WTC11 (cell line): ENCODE results near the gene MEIKIN.

ENCODE experiments used
- ATF1 ChIP-seq: sonication (generic); formaldehyde crosslinking; IDR thresholded peaks from 2 replicates; pipeline ENCODE4 v1.8.1; 2023; ENCODE audit warnings: mild to moderate bottlenecking, moderate library complexity, missing genetic modification reagents
- ATF3 ChIP-seq: sonication (generic); formaldehyde crosslinking; conservative IDR thresholded peaks from 2 replicates; pipeline ENCODE4 v1.8.1; 2022; ENCODE audit warnings: mild to moderate bottlenecking, missing genetic modification reagents
- ATF6 ChIP-seq: sonication (generic); formaldehyde crosslinking; IDR thresholded peaks from 2 replicates; pipeline ENCODE4 v1.8.1; 2023; ENCODE audit warnings: mild to moderate bottlenecking, missing genetic modification reagents
- FOXK1 ChIP-seq: sonication (generic); formaldehyde crosslinking; IDR thresholded peaks from 2 replicates; pipeline ENCODE4 v1.8.0; 2022; ENCODE audit warnings: mild to moderate bottlenecking, moderate library complexity, missing genetic modification reagents
- GTF2I ChIP-seq: fragments of 250-450 bp; sonication (Bioruptor Pico); conservative IDR thresholded peaks from 2 replicates; pipeline ENCODE4 v1.4.0; 2021; ENCODE audit warnings: mild to moderate bottlenecking
- NR1H2 ChIP-seq: sonication (generic); formaldehyde crosslinking; IDR thresholded peaks from 2 replicates; pipeline ENCODE4 v1.9.0; 2021; ENCODE audit warnings: mild to moderate bottlenecking, moderate library complexity, missing genetic modification reagents
- ZNF232 ChIP-seq: sonication (generic); formaldehyde crosslinking; IDR thresholded peaks from 2 replicates; pipeline ENCODE4 v1.8.0; 2022; ENCODE audit warnings: mild to moderate bottlenecking, missing genetic modification reagents
- ZNF416 ChIP-seq: fragments of 250-450 bp; sonication (Bioruptor Pico); IDR thresholded peaks from 2 replicates; pipeline ENCODE4 v1.9.0; 2021; ENCODE audit warnings: mild to moderate bottlenecking, inconsistent platforms
- TF ChIP-seq, protein P1 (sequence below): fragments of 200-600 bp; IDR thresholded peaks from 2 replicates; pipeline ENCODE4 v1.8.0; 2022; ENCODE audit warnings: antibody characterized with exemption
- TF ChIP-seq, protein P2 (sequence below): sonication (generic); formaldehyde crosslinking; IDR thresholded peaks from 2 replicates; pipeline ENCODE4 v1.8.1; 2022; ENCODE audit warnings: missing genetic modification reagents, borderline replicate concordance
- TF ChIP-seq, protein P3 (sequence below): sonication (generic); formaldehyde crosslinking; IDR thresholded peaks from 2 replicates; pipeline ENCODE4 v1.8.1; 2023; ENCODE audit warnings: mild to moderate bottlenecking, missing genetic modification reagents
- TF ChIP-seq, protein P4 (sequence below): sonication (generic); formaldehyde crosslinking; IDR thresholded peaks from 2 replicates; pipeline ENCODE4 v1.8.0; 2022; ENCODE audit warnings: mild to moderate bottlenecking, missing genetic modification reagents
- TF ChIP-seq, protein P5 (sequence below): sonication (generic); formaldehyde crosslinking; IDR thresholded peaks from 2 replicates; pipeline ENCODE4 v1.8.1; 2023; ENCODE audit warnings: mild to moderate bottlenecking, missing genetic modification reagents, moderate library complexity

DNA sequence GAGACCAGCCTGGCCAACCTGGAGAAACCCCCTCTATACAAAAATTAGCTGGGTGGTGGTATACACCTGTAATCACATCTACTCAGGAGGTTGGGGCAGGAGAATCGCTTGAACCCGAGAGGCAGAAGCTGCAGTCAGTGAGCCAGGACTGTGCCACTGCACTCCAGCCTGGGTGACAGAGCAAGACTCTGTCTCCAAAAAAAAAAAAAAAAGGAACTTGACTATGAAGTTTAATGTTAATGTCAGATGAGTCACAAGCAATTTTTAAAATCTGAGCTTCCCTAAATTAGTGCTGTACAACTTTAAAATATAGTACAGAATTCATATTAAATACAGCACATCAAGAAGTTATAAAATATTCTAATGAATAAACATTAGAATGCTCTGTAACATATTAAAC lies 1.5 kb downstream of the MEIKIN start:
- TF ChIP-seq, protein P1, sequence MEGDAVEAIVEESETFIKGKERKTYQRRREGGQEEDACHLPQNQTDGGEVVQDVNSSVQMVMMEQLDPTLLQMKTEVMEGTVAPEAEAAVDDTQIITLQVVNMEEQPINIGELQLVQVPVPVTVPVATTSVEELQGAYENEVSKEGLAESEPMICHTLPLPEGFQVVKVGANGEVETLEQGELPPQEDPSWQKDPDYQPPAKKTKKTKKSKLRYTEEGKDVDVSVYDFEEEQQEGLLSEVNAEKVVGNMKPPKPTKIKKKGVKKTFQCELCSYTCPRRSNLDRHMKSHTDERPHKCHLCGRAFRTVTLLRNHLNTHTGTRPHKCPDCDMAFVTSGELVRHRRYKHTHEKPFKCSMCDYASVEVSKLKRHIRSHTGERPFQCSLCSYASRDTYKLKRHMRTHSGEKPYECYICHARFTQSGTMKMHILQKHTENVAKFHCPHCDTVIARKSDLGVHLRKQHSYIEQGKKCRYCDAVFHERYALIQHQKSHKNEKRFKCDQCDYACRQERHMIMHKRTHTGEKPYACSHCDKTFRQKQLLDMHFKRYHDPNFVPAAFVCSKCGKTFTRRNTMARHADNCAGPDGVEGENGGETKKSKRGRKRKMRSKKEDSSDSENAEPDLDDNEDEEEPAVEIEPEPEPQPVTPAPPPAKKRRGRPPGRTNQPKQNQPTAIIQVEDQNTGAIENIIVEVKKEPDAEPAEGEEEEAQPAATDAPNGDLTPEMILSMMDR: no peak
- TF ChIP-seq, protein P2, sequence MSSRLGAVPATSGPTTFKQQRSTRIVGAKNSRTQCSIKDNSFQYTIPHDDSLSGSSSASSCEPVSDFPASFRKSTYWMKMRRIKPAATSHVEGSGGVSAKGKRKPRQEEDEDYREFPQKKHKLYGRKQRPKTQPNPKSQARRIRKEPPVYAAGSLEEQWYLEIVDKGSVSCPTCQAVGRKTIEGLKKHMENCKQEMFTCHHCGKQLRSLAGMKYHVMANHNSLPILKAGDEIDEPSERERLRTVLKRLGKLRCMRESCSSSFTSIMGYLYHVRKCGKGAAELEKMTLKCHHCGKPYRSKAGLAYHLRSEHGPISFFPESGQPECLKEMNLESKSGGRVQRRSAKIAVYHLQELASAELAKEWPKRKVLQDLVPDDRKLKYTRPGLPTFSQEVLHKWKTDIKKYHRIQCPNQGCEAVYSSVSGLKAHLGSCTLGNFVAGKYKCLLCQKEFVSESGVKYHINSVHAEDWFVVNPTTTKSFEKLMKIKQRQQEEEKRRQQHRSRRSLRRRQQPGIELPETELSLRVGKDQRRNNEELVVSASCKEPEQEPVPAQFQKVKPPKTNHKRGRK (CRISPR knock-in tag): no peak
- TF ChIP-seq ATF1 (CRISPR knock-in tag): no peak
- TF ChIP-seq, protein P3, sequence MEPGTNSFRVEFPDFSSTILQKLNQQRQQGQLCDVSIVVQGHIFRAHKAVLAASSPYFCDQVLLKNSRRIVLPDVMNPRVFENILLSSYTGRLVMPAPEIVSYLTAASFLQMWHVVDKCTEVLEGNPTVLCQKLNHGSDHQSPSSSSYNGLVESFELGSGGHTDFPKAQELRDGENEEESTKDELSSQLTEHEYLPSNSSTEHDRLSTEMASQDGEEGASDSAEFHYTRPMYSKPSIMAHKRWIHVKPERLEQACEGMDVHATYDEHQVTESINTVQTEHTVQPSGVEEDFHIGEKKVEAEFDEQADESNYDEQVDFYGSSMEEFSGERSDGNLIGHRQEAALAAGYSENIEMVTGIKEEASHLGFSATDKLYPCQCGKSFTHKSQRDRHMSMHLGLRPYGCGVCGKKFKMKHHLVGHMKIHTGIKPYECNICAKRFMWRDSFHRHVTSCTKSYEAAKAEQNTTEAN: no peak
- TF ChIP-seq, protein P4, sequence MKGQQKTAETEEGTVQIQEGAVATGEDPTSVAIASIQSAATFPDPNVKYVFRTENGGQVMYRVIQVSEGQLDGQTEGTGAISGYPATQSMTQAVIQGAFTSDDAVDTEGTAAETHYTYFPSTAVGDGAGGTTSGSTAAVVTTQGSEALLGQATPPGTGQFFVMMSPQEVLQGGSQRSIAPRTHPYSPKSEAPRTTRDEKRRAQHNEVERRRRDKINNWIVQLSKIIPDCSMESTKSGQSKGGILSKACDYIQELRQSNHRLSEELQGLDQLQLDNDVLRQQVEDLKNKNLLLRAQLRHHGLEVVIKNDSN (CRISPR knock-in tag): no peak
- no peak for TF ChIP-seq GTF2I (CRISPR knock-in tag)
- no peak for TF ChIP-seq NR1H2 (CRISPR knock-in tag)
- no peak for TF ChIP-seq ATF3 (CRISPR knock-in tag)
- TF ChIP-seq ZNF416 (CRISPR knock-in tag): no peak
- TF ChIP-seq ATF6 (CRISPR knock-in tag): no peak
- TF ChIP-seq, protein P5, sequence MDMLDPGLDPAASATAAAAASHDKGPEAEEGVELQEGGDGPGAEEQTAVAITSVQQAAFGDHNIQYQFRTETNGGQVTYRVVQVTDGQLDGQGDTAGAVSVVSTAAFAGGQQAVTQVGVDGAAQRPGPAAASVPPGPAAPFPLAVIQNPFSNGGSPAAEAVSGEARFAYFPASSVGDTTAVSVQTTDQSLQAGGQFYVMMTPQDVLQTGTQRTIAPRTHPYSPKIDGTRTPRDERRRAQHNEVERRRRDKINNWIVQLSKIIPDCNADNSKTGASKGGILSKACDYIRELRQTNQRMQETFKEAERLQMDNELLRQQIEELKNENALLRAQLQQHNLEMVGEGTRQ (CRISPR knock-in tag): no peak
- TF ChIP-seq ZNF232 (CRISPR knock-in tag): no peak
- TF ChIP-seq FOXK1: no peak
